GM18511 (cell line): ENCODE results near the gene RETREG3.
"Not testable (repeated sequence)": the region's sequence is repeated elsewhere in the genome, so short reads cannot be mapped to it uniquely, and the experiment has no call there.

Source experiments
- ATAC-seq: cut with Tn5 transposase; IDR thresholded peaks from one replicate; pipeline ENCODE4 v1.9.1; 2021; ENCODE audit warnings: mild to moderate bottlenecking, moderate library complexity; ENCODE audit not compliant: unreplicated experiment

Gene RETREG3

DNA sequence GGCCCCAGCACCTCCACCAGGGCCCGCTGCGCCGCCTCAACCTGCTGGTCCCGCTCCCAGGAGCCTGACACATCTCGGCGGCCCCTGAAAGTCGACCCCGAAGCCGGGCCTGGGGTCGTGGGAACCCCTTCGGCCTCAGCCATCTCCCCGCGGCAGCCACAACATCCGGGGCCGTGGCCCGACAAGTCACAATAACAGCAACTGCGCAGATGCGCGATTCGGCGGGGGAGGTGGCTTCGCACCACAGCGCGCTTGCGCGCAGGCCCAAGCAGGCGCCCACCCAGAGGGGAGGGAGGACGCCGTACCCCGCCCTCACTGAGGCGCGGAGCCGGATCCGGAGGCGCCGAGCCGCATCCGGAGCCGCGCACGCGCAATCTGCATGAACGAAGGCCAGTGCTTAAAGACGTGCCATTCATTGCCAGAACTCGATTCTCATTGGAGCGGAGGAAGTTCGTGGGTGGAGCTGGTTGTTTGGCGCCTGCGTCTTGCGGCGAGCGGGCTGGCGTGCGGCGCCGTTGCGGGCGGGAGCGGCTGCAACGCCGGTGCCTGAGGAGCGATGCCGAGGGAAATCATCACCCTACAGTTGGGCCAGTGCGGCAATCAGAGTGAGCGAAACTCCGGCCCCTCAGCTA lies at the start of gene RETREG3, which contains the start of gene TUBG1:
Gene RETREG3 (minus strand): TSS at position 193 of the 632 bp plus-strand sequence. CDS start 50 bp downstream, at position 143.
Gene TUBG1 (plus strand): TSS at position 502 of the 632 bp plus-strand sequence. CDS start 55 bp downstream, at position 557.
- peak; percentile 77 for ATAC-seq

GRCh38 chr17:42657824-42658588 lies 48.8 kb upstream of the RETREG3 start:
- ATAC-seq: no peak

DNA sequence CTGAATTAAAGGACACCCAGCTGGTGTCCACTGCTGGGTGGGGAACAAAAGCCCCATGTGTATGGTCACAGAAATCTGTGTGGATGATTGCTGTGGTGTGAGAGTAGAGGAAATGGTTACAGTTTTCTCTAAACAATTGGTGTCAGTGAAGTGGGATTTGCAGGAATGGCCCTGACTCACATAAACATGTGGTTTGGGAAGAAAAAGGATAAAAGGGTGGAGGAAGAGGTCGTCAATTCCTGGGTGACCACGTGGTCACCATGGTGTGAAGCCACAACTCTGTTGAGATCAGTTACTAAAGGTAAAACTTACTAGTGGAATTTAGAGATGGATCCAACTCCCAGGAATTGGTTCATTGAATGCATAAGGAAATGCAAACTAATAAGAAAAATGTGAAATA lies 46.4 kb upstream of the RETREG3 start:
- ATAC-seq: no peak

DNA sequence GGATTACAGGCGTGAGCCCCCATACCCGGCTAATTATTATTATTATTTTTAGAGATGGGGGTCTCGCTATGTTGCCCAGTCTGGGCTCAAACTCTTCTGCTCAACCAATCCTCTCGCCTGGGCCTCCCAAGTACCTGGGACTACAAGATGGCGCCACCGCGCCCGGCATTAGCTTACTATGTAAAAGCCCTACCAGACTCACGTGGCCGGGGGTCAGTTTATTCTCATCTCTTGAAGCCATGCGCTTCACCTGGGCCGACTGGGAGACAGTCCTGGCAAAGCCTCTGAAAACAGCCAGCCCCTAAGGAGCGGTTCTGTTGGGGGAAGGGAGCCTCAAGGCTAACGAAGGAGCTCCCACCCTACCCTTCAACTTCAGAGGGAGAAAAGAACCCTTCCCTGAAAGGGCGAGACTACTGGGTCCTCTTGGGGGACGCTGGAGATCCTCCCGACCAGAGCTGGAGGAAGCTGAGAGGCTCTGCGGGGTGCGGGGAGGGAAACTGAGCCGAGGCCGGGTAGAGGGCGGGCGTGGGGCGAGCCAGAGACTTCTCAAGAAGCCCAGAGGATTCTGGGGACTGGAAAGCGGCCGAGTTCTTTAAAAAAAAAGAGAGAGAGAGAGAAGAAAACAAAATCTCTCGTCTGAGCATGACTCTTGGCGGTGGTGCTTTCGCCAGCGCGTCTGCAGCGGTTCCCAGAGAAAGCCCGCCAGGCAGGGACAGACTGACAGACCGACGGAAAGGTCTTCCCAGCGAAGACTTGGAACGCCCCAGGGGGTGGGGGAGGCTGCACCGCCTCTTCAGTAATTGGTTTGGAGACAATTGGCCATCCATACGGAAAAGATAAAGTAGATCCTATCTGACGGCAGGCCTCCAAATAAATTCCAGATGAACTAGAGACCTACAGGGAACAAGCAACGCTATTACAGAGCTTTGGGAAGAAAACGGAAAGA lies 44.3 kb upstream of the RETREG3 start:
- no peak for ATAC-seq

- no peak for ATAC-seq
These were observed 42.2 kb upstream of the RETREG3 start for GRCh38 chr17:42651392-42651791.

DNA sequence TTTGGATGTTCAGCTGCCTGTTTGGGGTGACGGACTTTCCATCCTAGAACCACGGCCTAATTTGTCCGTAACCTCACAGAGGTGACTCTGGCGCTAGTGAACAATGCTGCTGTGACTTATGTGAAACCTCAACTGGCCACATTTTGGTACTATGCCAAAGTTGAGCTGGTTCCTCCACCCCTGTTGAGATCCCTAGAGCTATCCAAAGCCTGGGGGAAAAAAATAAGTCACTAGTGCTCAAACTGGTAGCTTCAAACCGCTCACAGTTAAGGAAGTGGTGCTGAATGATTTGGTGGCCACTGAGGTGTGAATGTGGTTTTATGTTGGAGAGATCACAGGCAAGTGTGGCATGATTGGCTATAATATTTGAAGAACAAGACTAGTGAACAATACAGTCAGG lies 38.6 kb upstream of the RETREG3 start:
- ATAC-seq: no peak

DNA sequence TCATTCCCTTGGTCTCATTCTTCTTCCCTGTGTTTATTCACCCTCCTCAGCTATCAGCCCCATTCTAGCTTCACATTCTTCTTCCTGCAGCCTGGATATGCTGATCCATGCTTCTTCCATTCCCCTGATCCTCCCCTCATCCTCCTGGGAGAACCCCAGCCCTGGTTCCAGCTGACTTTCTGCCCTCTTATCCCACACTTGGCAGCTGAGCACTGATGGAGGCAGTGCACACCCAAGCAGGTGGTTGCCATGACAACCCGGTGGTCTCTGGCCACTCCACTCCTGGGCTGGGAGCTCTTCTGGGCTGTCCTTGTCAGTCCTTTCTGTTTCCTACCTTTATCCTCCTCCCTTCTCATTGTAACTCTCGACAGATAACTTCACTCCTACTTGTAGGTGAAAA lies 33.2 kb upstream of the RETREG3 start:
- no peak for ATAC-seq

GRCh38 chr17:42640121-42640520 lies 30.9 kb upstream of the RETREG3 start:
- no peak for ATAC-seq

DNA sequence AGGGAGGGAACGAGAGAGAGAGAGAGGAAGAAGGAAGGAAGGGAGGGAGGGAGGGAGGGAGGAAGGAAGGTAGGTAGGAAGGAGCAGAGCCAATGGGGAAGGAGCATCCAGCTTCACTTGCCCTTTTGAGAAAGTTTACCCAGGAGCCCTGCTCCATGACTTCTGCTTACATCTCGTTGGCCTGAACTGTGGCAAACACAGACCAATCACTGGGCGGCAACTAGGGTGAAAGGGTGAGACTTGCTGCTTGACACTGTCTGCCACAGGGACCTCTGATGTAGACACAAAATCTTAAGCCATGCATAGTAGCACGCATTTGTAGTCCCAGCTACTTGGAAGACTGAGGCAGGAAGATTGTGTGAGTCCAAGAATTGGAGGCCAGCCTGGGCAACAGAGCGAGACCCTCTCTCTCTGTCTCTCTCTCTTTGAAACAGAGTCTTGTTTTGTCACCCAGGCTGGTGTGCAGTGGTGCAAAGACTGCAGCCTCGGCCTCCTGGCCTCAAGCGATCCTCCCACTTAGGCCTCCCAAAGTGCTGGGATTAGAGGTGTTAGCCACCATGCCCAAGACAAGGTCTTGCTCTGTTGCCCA lies 30.4 kb upstream of the RETREG3 start:
- no peak for ATAC-seq

DNA sequence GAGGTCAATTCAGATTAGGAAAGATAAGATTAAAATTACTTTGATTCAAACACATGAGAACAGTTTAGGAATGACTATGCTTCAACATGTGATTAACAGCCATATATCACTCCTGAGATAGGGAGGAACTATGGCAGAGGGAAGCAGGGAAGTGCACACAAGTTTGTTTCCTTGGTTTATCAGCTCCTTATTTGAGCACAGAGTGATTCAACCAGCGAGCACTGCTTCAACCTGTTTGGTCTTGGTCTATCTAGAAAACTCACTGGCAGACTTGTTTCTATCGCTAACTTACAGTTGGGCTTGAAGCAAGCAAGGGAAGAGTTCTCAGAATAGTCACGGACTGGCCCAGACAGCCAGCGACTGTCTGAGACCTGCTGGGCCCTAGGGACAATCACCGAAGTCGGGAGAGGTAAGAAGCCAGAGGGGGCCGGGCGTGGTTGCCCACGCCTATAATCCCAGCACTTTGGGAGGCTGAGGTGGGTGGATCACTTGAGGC lies 23.8 kb upstream of the RETREG3 start:
- no peak for ATAC-seq

- ATAC-seq: no peak
These were observed 20.3 kb upstream of the RETREG3 start for GRCh38 chr17:42629411-42630009.

GRCh38 chr17:42627032-42627764 lies 18.0 kb upstream of the RETREG3 start:
- ATAC-seq: not testable (repeated sequence)

- ATAC-seq: no peak
These were observed 14.8 kb upstream of the RETREG3 start for GRCh38 chr17:42623732-42624596.

- no peak for ATAC-seq
These were observed 14.1 kb upstream of the RETREG3 start for GRCh38 chr17:42623271-42623670.

DNA sequence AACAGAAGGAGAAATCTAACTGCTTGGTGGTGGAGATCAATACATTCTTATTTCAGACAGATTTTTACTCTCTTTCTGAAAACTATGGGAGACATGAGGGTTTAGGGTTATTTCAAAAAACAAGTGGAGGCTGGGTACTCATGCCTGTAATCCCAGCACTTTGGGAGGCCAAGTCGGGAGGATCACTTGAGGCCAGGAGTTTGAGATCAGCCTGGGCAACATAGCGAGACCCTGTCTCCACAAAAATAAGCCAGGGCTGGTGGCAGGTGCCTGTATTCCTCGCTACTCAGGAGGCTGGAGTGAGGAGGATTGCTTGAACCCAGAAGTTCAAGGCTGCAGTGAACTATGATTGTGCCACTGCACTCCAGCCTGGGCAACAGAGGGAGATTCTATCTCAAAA lies 12.8 kb upstream of the RETREG3 start:
- ATAC-seq: not testable (repeated sequence)

DNA sequence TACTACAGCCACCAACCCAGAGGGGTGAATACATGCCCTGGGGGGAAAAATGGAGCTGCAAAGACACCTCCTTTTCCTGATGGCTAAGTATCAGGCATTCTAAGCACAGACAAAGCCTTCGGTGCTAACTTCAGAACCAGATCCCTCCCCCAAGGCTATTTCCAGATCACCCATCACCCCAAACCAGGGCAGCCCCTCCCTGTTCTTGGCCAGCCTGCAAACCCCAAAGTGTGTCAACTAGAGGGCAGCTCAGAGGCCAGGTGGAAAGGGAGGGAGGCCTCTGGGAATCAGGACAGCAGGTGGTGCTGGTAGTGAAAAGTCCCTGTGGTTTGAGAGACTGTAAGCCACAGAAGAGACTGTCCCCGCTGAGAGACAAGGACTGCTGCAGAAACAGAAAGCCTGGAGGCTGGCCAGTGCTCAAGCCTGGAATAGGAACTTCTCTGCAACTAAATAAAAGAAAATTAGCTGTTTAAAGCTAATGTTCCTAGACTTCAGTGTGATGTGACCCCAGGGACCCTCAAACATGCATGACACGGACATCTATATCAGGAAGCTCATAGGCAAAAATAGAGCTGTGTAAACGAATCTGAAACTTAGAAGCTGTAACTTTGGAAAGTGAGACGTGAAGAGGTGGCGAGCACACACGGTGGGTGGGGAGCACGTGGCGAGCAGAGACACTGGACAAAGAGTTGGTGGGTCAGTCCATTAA lies 9.4 kb upstream of the RETREG3 start:
- peak; percentile 82 for ATAC-seq

GRCh38 chr17:42617956-42618431 lies 8.8 kb upstream of the RETREG3 start:
- ATAC-seq: peak; percentile 29
